Effector memory CD4-positive, alpha-beta T cell (primary cell): ENCODE data around the gene DZIP1.
A peak's percentile ranks its signal among the peaks of the same experiment; 100 is the strongest.
"Not testable (repeated sequence)": the region's sequence is repeated elsewhere in the genome, so short reads cannot be mapped to it uniquely, and the experiment has no call there.

Source experiments
- DNase-seq, 3 donors: peaks; one replicate each; pipeline ENCODE4 v3.0.0-alpha.2; 2020
- H3K27ac ChIP-seq: 2 replicates; pipeline ENCODE4 v1.7.0; 2013; ENCODE audit warnings: mild to moderate bottlenecking, low read length, moderate library complexity; ENCODE audit not compliant: insufficient read depth, poor library complexity, severe bottlenecking
- H3K27me3 ChIP-seq: replicated peaks from 2 replicates; pipeline ENCODE4 v1.7.0; 2013; ENCODE audit warnings: mild to moderate bottlenecking, low read length; ENCODE audit not compliant: insufficient read depth, control insufficient read depth, poor library complexity, severe bottlenecking
- H3K36me3 ChIP-seq: 2 replicates; pipeline ENCODE4 v1.7.0; 2013; ENCODE audit warnings: mild to moderate bottlenecking, low read length, moderate library complexity; ENCODE audit not compliant: control insufficient read depth, insufficient read depth
- H3K4me1 ChIP-seq: 2 replicates; pipeline ENCODE4 v1.7.0; 2013; ENCODE audit warnings: low read length, mild to moderate bottlenecking; ENCODE audit not compliant: control insufficient read depth, insufficient read depth, poor library complexity, severe bottlenecking
- H3K4me3 ChIP-seq: 2 replicates; pipeline ENCODE4 v1.7.0; 2013; ENCODE audit warnings: low read length, low read depth, mild to moderate bottlenecking; ENCODE audit not compliant: insufficient read depth, poor library complexity, severe bottlenecking
- H3K9me3 ChIP-seq: 2 replicates; pipeline ENCODE4 v1.7.0; 2013; ENCODE audit warnings: mild to moderate bottlenecking, low read length, moderate library complexity; ENCODE audit not compliant: control insufficient read depth
- total RNA-seq, 3 donors: gene quantifications; one replicate each; lab custom pipeline; 2026; lab: John Stamatoyannopoulos, UW

The DZIP1 gene, protein sequence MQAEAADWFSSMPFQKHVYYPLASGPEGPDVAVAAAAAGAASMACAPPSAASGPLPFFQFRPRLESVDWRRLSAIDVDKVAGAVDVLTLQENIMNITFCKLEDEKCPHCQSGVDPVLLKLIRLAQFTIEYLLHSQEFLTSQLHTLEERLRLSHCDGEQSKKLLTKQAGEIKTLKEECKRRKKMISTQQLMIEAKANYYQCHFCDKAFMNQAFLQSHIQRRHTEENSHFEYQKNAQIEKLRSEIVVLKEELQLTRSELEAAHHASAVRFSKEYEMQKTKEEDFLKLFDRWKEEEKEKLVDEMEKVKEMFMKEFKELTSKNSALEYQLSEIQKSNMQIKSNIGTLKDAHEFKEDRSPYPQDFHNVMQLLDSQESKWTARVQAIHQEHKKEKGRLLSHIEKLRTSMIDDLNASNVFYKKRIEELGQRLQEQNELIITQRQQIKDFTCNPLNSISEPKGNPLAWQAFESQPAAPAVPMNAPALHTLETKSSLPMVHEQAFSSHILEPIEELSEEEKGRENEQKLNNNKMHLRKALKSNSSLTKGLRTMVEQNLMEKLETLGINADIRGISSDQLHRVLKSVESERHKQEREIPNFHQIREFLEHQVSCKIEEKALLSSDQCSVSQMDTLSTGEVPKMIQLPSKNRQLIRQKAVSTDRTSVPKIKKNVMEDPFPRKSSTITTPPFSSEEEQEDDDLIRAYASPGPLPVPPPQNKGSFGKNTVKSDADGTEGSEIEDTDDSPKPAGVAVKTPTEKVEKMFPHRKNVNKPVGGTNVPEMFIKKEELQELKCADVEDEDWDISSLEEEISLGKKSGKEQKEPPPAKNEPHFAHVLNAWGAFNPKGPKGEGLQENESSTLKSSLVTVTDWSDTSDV
- 0 reads per million in 3 donors for total RNA-seq

DNA sequence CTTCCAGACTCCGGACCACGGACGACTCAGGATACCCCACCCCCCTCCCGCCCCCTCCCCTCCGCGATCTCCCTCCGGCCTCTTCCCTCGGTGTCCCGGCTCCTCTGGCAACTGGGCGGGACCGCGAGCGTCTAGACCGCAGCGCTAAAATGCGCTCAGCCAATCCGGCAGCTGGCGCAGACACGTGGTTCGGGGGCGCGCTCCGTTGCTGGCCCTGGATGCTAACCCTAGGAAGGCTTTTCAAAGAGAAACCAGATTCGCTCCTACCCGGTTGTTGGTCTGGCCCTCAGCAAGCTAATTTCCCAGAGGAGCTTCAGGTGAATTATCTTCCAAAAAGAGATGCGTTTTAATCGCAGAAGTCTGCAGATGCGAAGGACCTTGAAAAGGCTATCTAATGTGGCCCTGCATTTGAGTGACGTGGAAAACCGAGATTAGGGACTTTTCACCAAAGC, at the start of gene DZIP1:
Gene DZIP1, minus strand, starts transcription at position 106 of the 452 bp plus-strand sequence. CDS start 2,677 bp downstream, outside the sequence.
- Histone ChIP-seq H3K4me1 (peaks cover 10% of the 10 kb centered on the region), H3K4me3 (no peak within 1 kb of the TSS), H3K27ac (no peak within 1 kb of the TSS), H3K27me3 (peaks cover 19% of the 10 kb centered on the region), H3K36me3 (no peaks in the 10 kb centered on the region), H3K9me3 (no peaks in the 10 kb centered on the region)
- DNase-seq = no peak

DNA sequence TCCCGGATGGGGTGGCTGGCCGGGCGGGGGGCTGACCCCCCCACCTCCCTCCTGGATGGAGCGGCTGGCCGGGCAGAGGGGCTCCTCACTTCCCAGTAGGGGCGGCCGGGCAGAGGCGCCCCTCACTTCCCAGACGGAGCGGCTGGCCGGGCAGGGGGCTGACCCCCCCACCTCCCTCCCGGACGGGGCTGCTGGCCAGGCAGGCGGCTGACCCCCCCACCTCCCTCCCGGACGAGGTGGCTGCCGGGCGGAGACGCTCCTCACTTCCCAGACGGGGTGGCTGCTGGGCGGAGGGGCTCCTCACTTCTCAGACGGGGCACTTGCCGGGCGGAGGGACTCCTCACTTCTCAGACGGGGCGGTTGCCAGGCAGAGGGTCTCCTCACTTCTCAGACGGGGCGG, 46.5 kb upstream of the DZIP1 start:
- H3K4me3 ChIP-seq, H3K36me3 ChIP-seq, H3K4me1 ChIP-seq, H3K27ac ChIP-seq, DNase-seq, H3K27me3 ChIP-seq, H3K9me3 ChIP-seq: not testable (repeated sequence)

DNA sequence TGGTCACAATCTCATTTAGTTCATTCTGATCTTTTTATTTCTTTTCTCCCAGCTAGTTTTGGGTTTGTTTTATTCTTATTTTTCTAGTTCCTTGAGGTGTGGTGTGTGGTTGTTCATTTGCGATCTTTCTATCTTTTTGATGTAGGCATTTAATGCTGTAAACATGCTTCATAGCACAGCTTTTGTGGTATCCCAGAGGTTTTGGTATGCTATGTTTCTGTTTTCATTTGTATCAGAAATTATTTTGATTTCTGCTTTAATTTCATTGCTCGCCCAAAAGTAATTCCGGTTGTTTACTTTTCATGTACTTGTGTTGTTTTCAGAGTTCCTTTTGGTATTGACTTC, 45.0 kb upstream of the DZIP1 start:
- Histone ChIP-seq H3K4me3 (no peak overlapping the region), H3K9me3 (peaks cover 2% of the 10 kb centered on the region), H3K36me3 (no peaks in the 10 kb centered on the region), H3K4me1 (no peaks in the 10 kb centered on the region), H3K27me3 (no peaks in the 10 kb centered on the region), H3K27ac (no peak overlapping the region)
- no peak for DNase-seq

DNA sequence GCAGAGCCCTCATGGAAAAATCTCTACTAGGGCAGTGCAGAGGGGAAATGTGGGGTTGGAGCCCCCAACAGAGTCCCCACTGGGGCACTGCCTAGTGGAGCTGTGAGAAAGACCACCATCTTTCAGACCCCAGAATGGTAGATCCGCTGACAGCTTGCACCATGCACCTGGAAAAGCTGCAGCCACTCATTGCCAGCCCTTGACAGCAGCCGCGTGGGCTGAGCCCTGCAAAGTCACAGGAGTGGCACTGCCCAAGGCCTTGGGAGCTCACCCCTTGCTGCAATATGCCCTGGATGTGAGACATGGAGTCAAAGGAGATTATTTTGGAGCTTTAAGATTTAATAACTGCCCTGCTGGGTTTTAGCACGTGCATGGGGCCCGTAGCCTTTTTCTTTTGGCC, 40.5 kb upstream of the DZIP1 start:
- H3K36me3 ChIP-seq, H3K4me1 ChIP-seq, H3K27ac ChIP-seq, H3K4me3 ChIP-seq, DNase-seq, H3K9me3 ChIP-seq, H3K27me3 ChIP-seq: not testable (repeated sequence)

DNA sequence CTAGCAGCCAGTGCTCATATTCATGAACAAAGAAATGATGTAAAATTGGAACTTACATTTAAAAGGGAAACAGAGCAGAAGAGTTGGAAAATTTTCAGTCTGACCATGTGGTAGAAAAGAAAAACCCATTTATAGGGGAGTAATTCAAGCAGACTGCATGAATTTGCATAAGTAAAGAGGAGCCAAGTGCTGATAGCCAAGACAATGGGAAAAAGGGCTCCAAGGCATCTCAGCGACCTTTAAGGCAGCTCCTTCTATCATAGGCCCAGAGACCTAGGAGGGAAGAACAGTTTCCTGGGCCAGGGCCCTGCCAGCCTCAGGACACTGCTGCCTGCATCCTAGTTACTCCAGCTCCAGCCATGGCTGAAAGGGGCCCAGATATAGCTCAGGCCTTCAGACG, 39.9 kb upstream of the DZIP1 start:
- H3K27ac ChIP-seq = no peak overlapping the region

DNA sequence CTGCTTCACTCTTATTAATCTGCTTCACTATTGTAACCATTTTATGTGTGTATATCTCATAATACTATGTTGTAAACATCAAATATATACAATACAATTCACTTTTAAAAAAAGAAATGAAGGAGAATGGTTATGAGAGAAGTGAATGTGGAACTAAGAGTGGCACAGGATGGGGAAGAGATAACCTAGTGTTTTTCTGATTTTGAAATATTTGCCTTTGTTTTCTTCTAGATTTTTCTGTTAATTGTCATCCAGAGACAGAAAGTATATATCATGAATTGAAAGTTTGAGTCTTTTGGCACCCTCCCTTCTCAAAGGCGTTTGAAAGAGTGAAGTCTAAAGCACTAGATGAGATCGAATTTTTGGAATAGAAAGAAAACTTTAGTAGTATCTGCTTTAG, 35.2 kb upstream of the DZIP1 start:
- Histone ChIP-seq H3K4me3 (no peak overlapping the region), H3K4me1 (peaks cover 16% of the 10 kb centered on the region), H3K36me3 (no peaks in the 10 kb centered on the region), H3K9me3 (no peaks in the 10 kb centered on the region), H3K27me3 (no peaks in the 10 kb centered on the region), H3K27ac (no peak overlapping the region)
- DNase-seq = no peak

More for the DNA sequence above, 39.9 kb upstream of the DZIP1 start:
- Histone ChIP-seq H3K4me3 (no peak overlapping the region), H3K9me3 (peaks cover 2% of the 10 kb centered on the region), H3K4me1 (no peaks in the 10 kb centered on the region), H3K27me3 (no peaks in the 10 kb centered on the region), H3K36me3 (no peaks in the 10 kb centered on the region)
- DNase-seq = no peak

DNA sequence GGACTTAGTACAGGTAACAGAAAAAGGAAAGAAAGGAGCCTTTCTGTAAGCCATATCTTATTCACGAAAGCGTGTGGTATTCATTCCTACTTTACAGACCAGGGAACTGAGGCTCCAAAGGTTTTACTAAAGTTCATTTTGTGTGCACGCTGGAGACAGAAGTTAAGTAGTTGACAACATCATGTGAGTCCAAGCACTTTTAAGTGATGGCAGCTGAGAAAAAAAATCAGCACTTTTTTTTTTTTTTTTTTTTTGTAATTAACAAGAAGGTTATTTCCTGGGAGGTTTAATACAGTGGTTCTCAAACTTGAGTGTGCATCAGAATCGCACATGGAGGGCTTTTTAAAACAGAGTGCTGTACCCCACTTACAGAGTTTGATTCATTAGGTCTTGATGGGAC, 34.5 kb upstream of the DZIP1 start:
- no peak overlapping the region for H3K4me3 ChIP-seq

DNA sequence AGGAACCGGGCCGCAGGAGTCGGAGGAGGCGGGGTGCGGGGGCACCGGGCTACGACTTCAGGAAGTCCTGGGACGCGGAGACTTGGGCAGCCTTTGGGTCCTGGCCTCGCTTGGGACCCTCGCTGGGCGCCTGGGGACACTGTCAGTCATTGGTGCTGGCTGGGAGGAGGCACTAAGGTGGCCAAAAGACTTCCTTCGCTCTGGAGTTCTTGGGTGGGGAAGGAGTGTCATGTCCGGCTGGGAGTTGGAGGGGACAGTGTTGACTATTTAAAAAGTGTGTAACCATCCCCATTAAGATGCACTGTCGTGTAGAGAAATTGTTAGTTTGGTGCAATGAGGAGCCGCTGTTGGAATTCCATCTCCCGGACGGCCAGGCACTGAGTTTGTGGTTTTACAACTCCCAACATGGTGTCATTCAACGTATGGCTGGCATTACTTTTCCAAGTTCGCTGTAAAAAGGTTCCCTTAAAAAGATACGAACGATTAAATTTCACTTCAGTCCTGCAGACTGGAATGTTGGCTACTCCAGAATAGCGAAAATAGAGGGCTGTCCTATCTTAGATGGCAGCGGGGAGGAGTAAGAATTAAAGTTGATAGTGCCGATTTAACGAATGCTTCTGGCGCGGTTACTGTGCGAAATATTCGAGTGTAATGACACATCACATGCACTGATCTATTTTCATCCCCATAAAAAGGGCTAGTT, 33.2 kb upstream of the DZIP1 start:
- Histone ChIP-seq H3K9me3 (no peaks in the 10 kb centered on the region), H3K36me3 (no peaks in the 10 kb centered on the region), H3K4me1 (peaks cover 16% of the 10 kb centered on the region), H3K27ac (peak overlapping the region; percentile 75), H3K27me3 (no peaks in the 10 kb centered on the region), H3K4me3 (peak overlapping the region; percentile 92)
- no peak for DNase-seq

More for the DNA sequence above, 34.5 kb upstream of the DZIP1 start:
- H3K4me1 ChIP-seq = peaks cover 16% of the 10 kb centered on the region
- H3K36me3 ChIP-seq = no peaks in the 10 kb centered on the region
- H3K27me3 ChIP-seq = no peaks in the 10 kb centered on the region
- no peaks in the 10 kb centered on the region for H3K9me3 ChIP-seq
- DNase-seq = no peak
- H3K27ac ChIP-seq = no peak overlapping the region

DNA sequence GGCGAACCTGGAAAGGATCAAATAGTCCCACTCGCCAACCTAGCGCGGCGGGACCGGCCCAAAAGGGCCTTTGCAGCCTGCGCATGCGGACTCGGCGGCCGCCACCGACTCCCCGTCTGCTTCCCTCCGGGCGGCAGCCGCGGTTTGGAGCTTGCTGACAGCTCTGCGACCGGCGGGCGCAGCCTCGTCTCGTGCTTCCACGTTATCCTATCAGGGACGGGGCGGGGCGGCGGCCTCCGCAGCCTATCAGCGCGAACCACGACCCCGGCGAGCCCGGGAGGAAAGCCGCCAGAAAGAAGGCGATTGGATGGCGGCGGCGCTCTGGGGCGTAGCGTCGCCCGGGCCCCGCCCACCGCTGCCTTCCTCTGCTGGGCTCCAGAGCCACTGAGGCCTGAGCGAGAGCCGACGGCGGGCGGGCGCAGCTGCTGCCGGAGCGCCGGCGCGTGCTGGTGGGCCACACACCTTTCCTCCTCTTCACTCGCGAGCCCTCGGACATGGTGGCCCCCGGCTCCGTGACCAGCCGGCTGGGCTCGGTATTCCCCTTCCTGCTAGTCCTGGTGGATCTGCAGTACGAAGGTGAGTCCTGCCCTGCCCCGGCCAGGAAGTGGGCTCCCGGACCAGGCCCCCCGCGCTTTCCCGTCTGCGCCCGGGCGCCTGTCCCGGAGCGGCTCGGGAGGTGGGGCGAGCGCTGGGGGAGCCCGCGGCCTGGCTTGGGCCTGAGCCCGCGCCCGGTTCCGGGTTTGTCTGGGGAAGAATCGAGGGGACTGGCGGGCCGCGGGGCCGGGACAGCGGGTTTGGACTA, 32.5 kb upstream of the DZIP1 start, which contains the start of gene DNAJC3:
Gene DNAJC3, plus strand, starts transcription at position 378 of the 802 bp plus-strand sequence. Its CDS starts 117 bp downstream, at position 495.
- Histone ChIP-seq H3K4me3 (peak within 1 kb of the TSS; percentile 92), H3K9me3 (no peaks in the 10 kb centered on the region), H3K4me1 (peaks cover 16% of the 10 kb centered on the region), H3K27me3 (no peaks in the 10 kb centered on the region), H3K27ac (peak within 1 kb of the TSS; percentile 75), H3K36me3 (no peaks in the 10 kb centered on the region)
- DNase-seq = peak; percentile 96 to 98 (median 97)
